ENCODE results near the gene LRRC56.

The LRRC56 gene

GRCh38 chr11:581342-581741 is 44.0 kb downstream of the LRRC56 start:
- Histone ChIP-seq H3K4me1 (ENCODE audit: control insufficient read depth, insufficient read depth, low read length) (peaks cover 3% of the 10 kb centered on the region), H3K27me3 (ENCODE audit: control insufficient read depth, insufficient read depth, low read length) (no peaks in the 10 kb centered on the region), H3K9me3 (ENCODE audit: control insufficient read depth, insufficient read depth, low read length) (no peaks in the 10 kb centered on the region), H3K9ac (ENCODE audit: low read depth, low read length) (no peak overlapping the region), H3K4me3 (ENCODE audit: low read depth, low read length) (no peak overlapping the region), H3K36me3 (ENCODE audit: control insufficient read depth, insufficient read depth, low read length) (peaks cover 21% of the 10 kb centered on the region)

GRCh38 chr11:581752-582151 is 44.4 kb downstream of the LRRC56 start:
- no peak overlapping the region for H3K9ac ChIP-seq (ENCODE audit: low read depth, low read length)
- peaks cover 3% of the 10 kb centered on the region for H3K4me1 ChIP-seq (ENCODE audit: control insufficient read depth, insufficient read depth, low read length)
- no peak overlapping the region for H3K4me3 ChIP-seq (ENCODE audit: low read depth, low read length)
- no peaks in the 10 kb centered on the region for H3K27me3 ChIP-seq (ENCODE audit: control insufficient read depth, insufficient read depth, low read length)
- no peaks in the 10 kb centered on the region for H3K9me3 ChIP-seq (ENCODE audit: control insufficient read depth, insufficient read depth, low read length)
- peaks cover 25% of the 10 kb centered on the region for H3K36me3 ChIP-seq (ENCODE audit: control insufficient read depth, insufficient read depth, low read length)

- Histone ChIP-seq H3K9ac (ENCODE audit: low read depth, low read length) (no peak overlapping the region), H3K36me3 (ENCODE audit: control insufficient read depth, insufficient read depth, low read length) (peaks cover 37% of the 10 kb centered on the region)
Observed at GRCh38 chr11:584287-584686, 47.0 kb downstream of the LRRC56 start.

GRCh38 chr11:586376-587316 is 49.3 kb downstream of the LRRC56 start:
- Histone ChIP-seq H3K36me3 (ENCODE audit: control insufficient read depth, insufficient read depth, low read length) (peaks cover 44% of the 10 kb centered on the region), H3K27me3 (ENCODE audit: control insufficient read depth, insufficient read depth, low read length) (no peaks in the 10 kb centered on the region), H3K4me1 (ENCODE audit: control insufficient read depth, insufficient read depth, low read length) (no peaks in the 10 kb centered on the region), H3K9ac (ENCODE audit: low read depth, low read length) (no peak overlapping the region), H3K4me3 (ENCODE audit: low read depth, low read length) (no peak overlapping the region), H3K9me3 (ENCODE audit: control insufficient read depth, insufficient read depth, low read length) (no peaks in the 10 kb centered on the region)

More at GRCh38 chr11:584287-584686, 47.0 kb downstream of the LRRC56 start:
- no peak overlapping the region for H3K4me3 ChIP-seq (ENCODE audit: low read depth, low read length)
- H3K27me3 ChIP-seq (ENCODE audit: control insufficient read depth, insufficient read depth, low read length) = no peaks in the 10 kb centered on the region
- H3K4me1 ChIP-seq (ENCODE audit: control insufficient read depth, insufficient read depth, low read length) = no peaks in the 10 kb centered on the region
- no peaks in the 10 kb centered on the region for H3K9me3 ChIP-seq (ENCODE audit: control insufficient read depth, insufficient read depth, low read length)

- H3K4me1 ChIP-seq (ENCODE audit: control insufficient read depth, insufficient read depth, low read length) = no peaks in the 10 kb centered on the region
- H3K9ac ChIP-seq (ENCODE audit: low read depth, low read length) = no peak overlapping the region
- H3K36me3 ChIP-seq (ENCODE audit: control insufficient read depth, insufficient read depth, low read length) = peaks cover 45% of the 10 kb centered on the region
- no peak overlapping the region for H3K4me3 ChIP-seq (ENCODE audit: low read depth, low read length)
- H3K9me3 ChIP-seq (ENCODE audit: control insufficient read depth, insufficient read depth, low read length) = no peaks in the 10 kb centered on the region
- H3K27me3 ChIP-seq (ENCODE audit: control insufficient read depth, insufficient read depth, low read length) = no peaks in the 10 kb centered on the region
Observed at GRCh38 chr11:587546-587945, 50.2 kb downstream of the LRRC56 start.

- no peaks in the 10 kb centered on the region for H3K9me3 ChIP-seq (ENCODE audit: control insufficient read depth, insufficient read depth, low read length)
- no peaks in the 10 kb centered on the region for H3K4me1 ChIP-seq (ENCODE audit: control insufficient read depth, insufficient read depth, low read length)
- no peak overlapping the region for H3K4me3 ChIP-seq (ENCODE audit: low read depth, low read length)
- no peaks in the 10 kb centered on the region for H3K27me3 ChIP-seq (ENCODE audit: control insufficient read depth, insufficient read depth, low read length)
- H3K9ac ChIP-seq (ENCODE audit: low read depth, low read length) = no peak overlapping the region
- H3K36me3 ChIP-seq (ENCODE audit: control insufficient read depth, insufficient read depth, low read length) = peaks cover 50% of the 10 kb centered on the region
Observed at GRCh38 chr11:587978-588380, 50.7 kb downstream of the LRRC56 start.

GRCh38 chr11:589798-590197 is 52.5 kb downstream of the LRRC56 start:
- no peaks in the 10 kb centered on the region for H3K27me3 ChIP-seq (ENCODE audit: control insufficient read depth, insufficient read depth, low read length)
- no peak overlapping the region for H3K9ac ChIP-seq (ENCODE audit: low read depth, low read length)
- H3K9me3 ChIP-seq (ENCODE audit: control insufficient read depth, insufficient read depth, low read length) = no peaks in the 10 kb centered on the region
- H3K36me3 ChIP-seq (ENCODE audit: control insufficient read depth, insufficient read depth, low read length) = peaks cover 53% of the 10 kb centered on the region
- H3K4me1 ChIP-seq (ENCODE audit: control insufficient read depth, insufficient read depth, low read length) = no peaks in the 10 kb centered on the region
- no peak overlapping the region for H3K4me3 ChIP-seq (ENCODE audit: low read depth, low read length)

- H3K4me3 ChIP-seq (ENCODE audit: low read depth, low read length) = no peak overlapping the region
- peaks cover 57% of the 10 kb centered on the region for H3K36me3 ChIP-seq (ENCODE audit: control insufficient read depth, insufficient read depth, low read length)
- H3K9ac ChIP-seq (ENCODE audit: low read depth, low read length) = no peak overlapping the region
- no peaks in the 10 kb centered on the region for H3K27me3 ChIP-seq (ENCODE audit: control insufficient read depth, insufficient read depth, low read length)
- H3K9me3 ChIP-seq (ENCODE audit: control insufficient read depth, insufficient read depth, low read length) = no peaks in the 10 kb centered on the region
- H3K4me1 ChIP-seq (ENCODE audit: control insufficient read depth, insufficient read depth, low read length) = no peaks in the 10 kb centered on the region
Observed at GRCh38 chr11:590997-591396, 53.7 kb downstream of the LRRC56 start.

GRCh38 chr11:592501-592900 is 55.2 kb downstream of the LRRC56 start:
- Histone ChIP-seq H3K36me3 (ENCODE audit: control insufficient read depth, insufficient read depth, low read length) (peaks cover 58% of the 10 kb centered on the region), H3K4me1 (ENCODE audit: control insufficient read depth, insufficient read depth, low read length) (no peaks in the 10 kb centered on the region), H3K9me3 (ENCODE audit: control insufficient read depth, insufficient read depth, low read length) (no peaks in the 10 kb centered on the region), H3K4me3 (ENCODE audit: low read depth, low read length) (no peak overlapping the region), H3K9ac (ENCODE audit: low read depth, low read length) (no peak overlapping the region), H3K27me3 (ENCODE audit: control insufficient read depth, insufficient read depth, low read length) (no peaks in the 10 kb centered on the region)

- H3K9ac ChIP-seq (ENCODE audit: low read depth, low read length) = no peak overlapping the region
- H3K27me3 ChIP-seq (ENCODE audit: control insufficient read depth, insufficient read depth, low read length) = no peaks in the 10 kb centered on the region
- H3K36me3 ChIP-seq (ENCODE audit: control insufficient read depth, insufficient read depth, low read length) = peaks cover 58% of the 10 kb centered on the region
- H3K4me3 ChIP-seq (ENCODE audit: low read depth, low read length) = no peak overlapping the region
- H3K9me3 ChIP-seq (ENCODE audit: control insufficient read depth, insufficient read depth, low read length) = no peaks in the 10 kb centered on the region
- no peaks in the 10 kb centered on the region for H3K4me1 ChIP-seq (ENCODE audit: control insufficient read depth, insufficient read depth, low read length)
Observed at GRCh38 chr11:592918-593317, 55.6 kb downstream of the LRRC56 start.

- no peaks in the 10 kb centered on the region for H3K9me3 ChIP-seq (ENCODE audit: control insufficient read depth, insufficient read depth, low read length)
- H3K9ac ChIP-seq (ENCODE audit: low read depth, low read length) = no peak overlapping the region
- H3K36me3 ChIP-seq (ENCODE audit: control insufficient read depth, insufficient read depth, low read length) = peaks cover 60% of the 10 kb centered on the region
Observed at GRCh38 chr11:593347-593746, 56.0 kb downstream of the LRRC56 start.

GRCh38 chr11:595400-595799 is 58.1 kb downstream of the LRRC56 start:
- H3K9ac ChIP-seq (ENCODE audit: low read depth, low read length) = no peak overlapping the region
- H3K36me3 ChIP-seq (ENCODE audit: control insufficient read depth, insufficient read depth, low read length) = peaks cover 62% of the 10 kb centered on the region
- no peaks in the 10 kb centered on the region for H3K27me3 ChIP-seq (ENCODE audit: control insufficient read depth, insufficient read depth, low read length)

More at GRCh38 chr11:593347-593746, 56.0 kb downstream of the LRRC56 start:
- no peaks in the 10 kb centered on the region for H3K4me1 ChIP-seq (ENCODE audit: control insufficient read depth, insufficient read depth, low read length)
- H3K4me3 ChIP-seq (ENCODE audit: low read depth, low read length) = no peak overlapping the region
- no peaks in the 10 kb centered on the region for H3K27me3 ChIP-seq (ENCODE audit: control insufficient read depth, insufficient read depth, low read length)

More at GRCh38 chr11:595400-595799, 58.1 kb downstream of the LRRC56 start:
- Histone ChIP-seq H3K4me1 (ENCODE audit: control insufficient read depth, insufficient read depth, low read length) (no peaks in the 10 kb centered on the region), H3K4me3 (ENCODE audit: low read depth, low read length) (no peak overlapping the region), H3K9me3 (ENCODE audit: control insufficient read depth, insufficient read depth, low read length) (no peaks in the 10 kb centered on the region)
